HL-60 (cell line): ENCODE data around the gene RASAL2.

ENCODE experiments used
- CTCF ChIP-seq: IDR thresholded peaks from one replicate; pipeline ENCODE4 v1.5.1; 2011; ENCODE audit warnings: low read length, control low read depth, inconsistent platforms; ENCODE audit not compliant: insufficient read depth
- GABPA ChIP-seq: IDR thresholded peaks from 2 replicates; pipeline ENCODE4 v1.6.1; 2012; ENCODE audit warnings: low read depth
- POLR2AphosphoS5 ChIP-seq: IDR thresholded peaks from 2 replicates; pipeline ENCODE4 v1.6.1; 2012; ENCODE audit warnings: low read depth
- REST ChIP-seq: IDR thresholded peaks from 2 replicates; pipeline ENCODE4 v1.6.1; 2012; ENCODE audit warnings: low read depth; ENCODE audit not compliant: insufficient replicate concordance
- SPI1 ChIP-seq: IDR thresholded peaks from 2 replicates; pipeline ENCODE4 v1.6.1; 2012; ENCODE audit warnings: low read depth, mild to moderate bottlenecking, borderline replicate concordance

GRCh38 chr1:178489399-178489798 is 395.5 kb downstream of the RASAL2 start:
- TF ChIP-seq POLR2AphosphoS5 = no peak
- TF ChIP-seq CTCF = no peak
- TF ChIP-seq REST = no peak
- no peak for TF ChIP-seq GABPA
- no peak for TF ChIP-seq SPI1
